ENCODE measurements around the gene SHISAL1.

- TF ChIP-seq EZH2phosphoT487 (IDR thresholded peaks at IDR 0.05; ENCODE audit: low read length) (no peak), CTCF (IDR thresholded peaks at IDR 0.05; ENCODE audit: low read length) (no peak)
Observed at GRCh38 chr22:44267856-44268255, 44.9 kb downstream of the SHISAL1 start.
